H1 (cell line): ENCODE measurements around the gene TRAPPC6A. TPM values are rescaled to one million over a fixed set of nuclear protein-coding genes. Genes with fewer than 3 reads are reported as not detected.

ENCODE experiments used
- KDM1A ChIP-seq: fragments of 200-600, 300-600 bp; sonication (generic); IDR thresholded peaks from 2 replicates; pipeline ENCODE4 v1.7.1; 2016; ENCODE audit warnings: mild to moderate bottlenecking, low read length, borderline replicate concordance
- TCF12 ChIP-seq: IDR thresholded peaks from 2 replicates; pipeline ENCODE4 v1.6.1; 2011; ENCODE audit warnings: low read depth, mild to moderate bottlenecking, low read length
- polyA plus RNA-seq, 7 experiments: library from polyadenylated mRNA; depleted of rRNA in 3 of 7; stranded (reverse) in 5 of 7; unstranded in 2 of 7; fragments of >200 nt in 5 of 7; fragments of 200-250 nt in 2 of 7; gene quantifications; 1 replicate in 5 of 7; 2 replicates in 1 of 7; 4 replicates in 1 of 7; pipeline versions ENCODE4 v1.2.1 to v1.2.3, GENCODE V29; 2011 to 2013; ENCODE audit warnings: missing spikeins in 2 of 7, mixed read lengths in 2 of 7
- total RNA-seq: library from RNA; stranded (reverse); fragmentation: NEBNext Ultra II Directional; extraction: Animal tissue kit (Norgen Biotek cat#: 25700); gene quantifications from 2 replicates; pipeline ENCODE4 v1.2.1, GENCODE V29; 2021
- TF ChIP-seq, protein P1 (sequence below): IDR thresholded peaks from 2 replicates; pipeline ENCODE4 v1.6.1; 2012; ENCODE audit warnings: inconsistent platforms

Gene TRAPPC6A
- total and polyA plus RNA-seq, 2 of the 8 experiments (the other 6 are each of a cell fraction or from before 2014, with no cell fraction given) = 31.8 to 130 TPM

DNA sequence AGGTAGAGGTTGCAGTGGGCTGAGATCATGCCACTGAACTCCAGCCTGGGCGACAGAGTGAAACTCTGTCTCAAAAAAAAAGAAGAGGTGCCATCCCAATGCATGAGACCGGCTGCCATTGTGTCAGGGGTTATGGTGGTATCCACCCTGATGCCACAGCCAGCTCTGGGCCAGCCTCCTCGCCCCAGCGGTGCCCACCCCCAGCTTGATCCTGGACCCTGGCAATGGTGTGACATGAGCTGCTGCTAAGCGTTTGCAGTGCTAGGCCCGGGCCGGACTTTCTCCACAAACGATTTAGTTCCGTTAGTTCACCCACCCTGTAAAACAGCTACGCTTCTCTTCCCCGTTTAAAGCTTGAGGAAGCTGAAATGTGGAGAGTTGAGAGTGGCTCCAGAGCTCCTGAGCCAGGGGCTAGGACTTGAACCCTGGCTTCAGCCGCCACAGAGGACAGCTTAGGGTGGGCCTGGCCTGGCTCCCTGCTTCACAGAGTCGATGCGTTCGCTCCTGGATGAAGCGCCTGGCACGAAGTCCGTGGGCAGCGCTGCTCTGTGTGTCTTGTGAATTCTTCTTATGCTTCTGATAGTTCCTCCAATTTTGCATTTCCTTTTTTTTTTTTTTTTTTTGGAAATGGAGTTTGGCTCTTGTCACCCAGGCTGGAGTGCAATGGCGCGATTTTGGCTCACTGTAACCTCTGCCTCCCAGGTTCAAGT is 42.7 kb downstream of the TRAPPC6A start (continued):
- TF ChIP-seq, protein P1, sequence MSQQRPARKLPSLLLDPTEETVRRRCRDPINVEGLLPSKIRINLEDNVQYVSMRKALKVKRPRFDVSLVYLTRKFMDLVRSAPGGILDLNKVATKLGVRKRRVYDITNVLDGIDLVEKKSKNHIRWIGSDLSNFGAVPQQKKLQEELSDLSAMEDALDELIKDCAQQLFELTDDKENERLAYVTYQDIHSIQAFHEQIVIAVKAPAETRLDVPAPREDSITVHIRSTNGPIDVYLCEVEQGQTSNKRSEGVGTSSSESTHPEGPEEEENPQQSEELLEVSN = no peak
- no peak for TF ChIP-seq KDM1A
- no peak for TF ChIP-seq TCF12
